ENCODE measurements around the gene ANXA4.

GRCh38 chr2:69789175-69789721 is 47.3 kb downstream of the ANXA4 start:
- TF ChIP-seq CTCF (IDR thresholded peaks at IDR 0.05) (no peak), POLR2A (IDR thresholded peaks at IDR 0.05) (no peak)

Measured in esophagus squamous epithelium (tissue), 4 donors.